WTC11 (cell line): ENCODE measurements around the gene KIFC1. TPM values are rescaled to one million over a fixed set of nuclear protein-coding genes. Genes with fewer than 3 reads are reported as not detected.

Experiments used
- ATAC-seq: fragments of 200-7000 bp; cut with Tn5 transposase; 2 replicates; pipeline ENCODE4 v1.10.0; 2021; ENCODE audit warnings: mild to moderate bottlenecking, moderate library complexity
- CTCF ChIA-PET: fragments of 300-600 bp; sonication (Branson Sonifier 250); formaldehyde crosslinking; loops from one replicate; lab custom pipeline; 2021; ENCODE audit warnings: antibody characterized with exemption; lab: Charles Lee
- POLR2A ChIA-PET: fragments of 350-600 bp; sonication (Branson Sonifier 250); formaldehyde crosslinking; loops from one replicate; lab custom pipeline; 2021; ENCODE audit warnings: antibody characterized with exemption; lab: Charles Lee
- DNase-seq: peaks from one replicate; pipeline ENCODE4 v3.0.0; 2021; ENCODE audit warnings: low spot score
- H3K27ac Mint-ChIP-seq: 2 replicates; pipeline ENCODE4 v1.8.0; 2021; ENCODE audit warnings: mixed read lengths
- H3K27me3 Mint-ChIP-seq: 2 replicates; pipeline ENCODE4 v1.8.0; 2021; ENCODE audit warnings: low read depth, mild to moderate bottlenecking, moderate library complexity, mixed read lengths
- H3K36me3 Mint-ChIP-seq: 2 replicates; pipeline ENCODE4 v1.8.0; 2021; ENCODE audit warnings: mixed read lengths
- H3K4me1 Mint-ChIP-seq: 2 replicates; pipeline ENCODE4 v1.8.0; 2022; ENCODE audit warnings: mixed read lengths
- H3K4me3 Mint-ChIP-seq: 2 replicates; pipeline ENCODE4 v1.8.0; 2021; ENCODE audit warnings: mild to moderate bottlenecking, moderate library complexity, mixed read lengths
- H3K9me3 Mint-ChIP-seq: 2 replicates; pipeline ENCODE4 v1.8.0; 2021; ENCODE audit warnings: mixed read lengths
- AR ChIP-seq: fragments of 250-450 bp; sonication (Bioruptor Pico); IDR thresholded peaks from 2 replicates; pipeline ENCODE4 v1.9.0; 2021; ENCODE audit warnings: mild to moderate bottlenecking
- ARID4B ChIP-seq: sonication (generic); formaldehyde crosslinking; IDR thresholded peaks from 2 replicates; pipeline ENCODE4 v1.8.0; 2023; ENCODE audit warnings: missing genetic modification reagents, mild to moderate bottlenecking, borderline replicate concordance
- ATF2 ChIP-seq: sonication (generic); formaldehyde crosslinking; IDR thresholded peaks from 2 replicates; pipeline ENCODE4 v1.8.1; 2022; ENCODE audit warnings: low read depth, missing genetic modification reagents, borderline replicate concordance
- E2F5 ChIP-seq: sonication (generic); formaldehyde crosslinking; IDR thresholded peaks from 2 replicates; pipeline ENCODE4 v1.8.1; 2022; ENCODE audit warnings: mild to moderate bottlenecking, moderate library complexity, missing genetic modification reagents
- EMX1 ChIP-seq: fragments of 250-450 bp; sonication (Bioruptor Pico); IDR thresholded peaks from 2 replicates; pipeline ENCODE4 v1.8.0; 2021; ENCODE audit warnings: mild to moderate bottlenecking
- GABPB1 ChIP-seq: sonication (generic); formaldehyde crosslinking; IDR thresholded peaks from 2 replicates; pipeline ENCODE4 v1.8.1; 2023; ENCODE audit warnings: mild to moderate bottlenecking, missing genetic modification reagents
- HMGA2 ChIP-seq: fragments of 250-450 bp; sonication (Bioruptor Pico); IDR thresholded peaks from 2 replicates; pipeline ENCODE4 v1.4.0; 2021; ENCODE audit warnings: mild to moderate bottlenecking, moderate library complexity
- JAZF1 ChIP-seq: fragments of 250-450 bp; sonication (Bioruptor Pico); IDR thresholded peaks from 2 replicates; pipeline ENCODE4 v1.9.0; 2021; ENCODE audit warnings: moderate library complexity, mild to moderate bottlenecking, inconsistent platforms
- MYBL2 ChIP-seq: sonication (generic); formaldehyde crosslinking; IDR thresholded peaks from 2 replicates; pipeline ENCODE4 v1.8.1; 2023; ENCODE audit warnings: mild to moderate bottlenecking, moderate library complexity, missing genetic modification reagents
- NFYB ChIP-seq: sonication (generic); formaldehyde crosslinking; conservative IDR thresholded peaks from 2 replicates; pipeline ENCODE4 v1.8.0; 2022; ENCODE audit warnings: low read depth, missing genetic modification reagents
- OVOL2 ChIP-seq: fragments of 250-450 bp; sonication (Bioruptor Pico); IDR thresholded peaks from 2 replicates; pipeline ENCODE4 v1.9.0; 2021; ENCODE audit warnings: mild to moderate bottlenecking, borderline replicate concordance
- SMAD4 ChIP-seq: sonication (generic); formaldehyde crosslinking; IDR thresholded peaks from 2 replicates; pipeline ENCODE4 v1.8.0; 2022; ENCODE audit warnings: mild to moderate bottlenecking, missing genetic modification reagents
- SP1 ChIP-seq: sonication (generic); formaldehyde crosslinking; conservative IDR thresholded peaks from 2 replicates; pipeline ENCODE4 v1.8.1; 2022; ENCODE audit warnings: missing genetic modification reagents
- ZBTB21 ChIP-seq: sonication (generic); formaldehyde crosslinking; IDR thresholded peaks from 2 replicates; pipeline ENCODE4 v1.8.1; 2023; ENCODE audit warnings: mild to moderate bottlenecking, missing genetic modification reagents, borderline replicate concordance
- ZNF219 ChIP-seq: sonication (generic); formaldehyde crosslinking; IDR thresholded peaks from 2 replicates; pipeline ENCODE4 v1.8.0; 2023; ENCODE audit warnings: missing genetic modification reagents, mild to moderate bottlenecking, borderline replicate concordance
- ZNF396 ChIP-seq: fragments of 250-450 bp; sonication (Bioruptor Pico); IDR thresholded peaks from 2 replicates; pipeline ENCODE4 v1.8.0; 2021; ENCODE audit warnings: mild to moderate bottlenecking, moderate library complexity, borderline replicate concordance
- total RNA-seq: library from RNA; stranded (reverse); gene quantifications from 3 replicates; pipeline ENCODE4 v1.2.3, GENCODE V29; 2021

Gene KIFC1
- total RNA-seq, 1 experiment from 2014 or later: 97.3 TPM

- TF ChIP-seq HMGA2 (no peak), AR (no peak)
Observed at GRCh38 chr6:33429750-33430052, 38.1 kb downstream of the KIFC1 start (continued).

GRCh38 chr6:33430334-33430733, 38.7 kb downstream of the KIFC1 start:
- no peak for ATAC-seq
- H3K27me3 Mint-ChIP-seq: no peaks in the 10 kb centered on the region
- no peaks in the 10 kb centered on the region for H3K9me3 Mint-ChIP-seq
- H3K4me3 Mint-ChIP-seq: peak overlapping the region; percentile 71
- POLR2A ChIA-PET: interaction anchor here (1.0 to 4.1 kb wide), 8 partner anchors 11 to 459 kb away, joined by 3 to 26 read pairs (median 6); partner anchors contain the start of genes B3GALT4, CUTA, PFDN6 and PHF1
- H3K36me3 Mint-ChIP-seq: peaks cover 4% of the 10 kb centered on the region; the same call in 1 of the 2 replicates
- no peak for TF ChIP-seq ZNF396
- no peak for TF ChIP-seq SMAD4 (CRISPR knock-in tag)
- TF ChIP-seq MYBL2: no peak
- TF ChIP-seq E2F5 (CRISPR knock-in tag): no peak
- TF ChIP-seq ZNF219 (CRISPR knock-in tag): no peak
- TF ChIP-seq ZBTB21: no peak
- no peak for TF ChIP-seq EMX1 (CRISPR knock-in tag)
- TF ChIP-seq GABPB1 (CRISPR knock-in tag): no peak
- no peak for TF ChIP-seq ATF2
- no peak for TF ChIP-seq JAZF1 (CRISPR knock-in tag)
- no peak for TF ChIP-seq NFYB (CRISPR knock-in tag)
- TF ChIP-seq SP1 (CRISPR knock-in tag): no peak
- no peak for TF ChIP-seq OVOL2 (CRISPR knock-in tag)
- TF ChIP-seq ARID4B (CRISPR knock-in tag): no peak
- TF ChIP-seq, all 79 proteins: peak for 0
- Mint-ChIP-seq H3K27ac (peak overlapping the region; percentile 91), H3K4me1 (peaks cover 65% of the 10 kb centered on the region)
- CTCF ChIA-PET: interaction anchor here (0.6 to 2.4 kb wide), 11 partner anchors 10 to 281 kb away, joined by 3 to 30 read pairs (median 9); partner anchors contain the start of genes B3GALT4, BAK1, CUTA and UQCC2
- DNase-seq: no peak
